H7 (cell line): ENCODE results near the gene DBN1. TPM values are rescaled to one million over a fixed set of nuclear protein-coding genes. Genes with fewer than 3 reads are reported as not detected.

Source experiments
- DNase-seq: peaks from one replicate; pipeline ENCODE4 v3.0.0; 2012
- H3K27me3 ChIP-seq: 2 replicates; pipeline ENCODE4 v1.6.0; 2011; ENCODE audit warnings: mild to moderate bottlenecking, low read length; ENCODE audit not compliant: control insufficient read depth, insufficient read depth
- H3K36me3 ChIP-seq: replicated peaks from 2 replicates; pipeline ENCODE4 v1.5.1; 2011; ENCODE audit warnings: low read length; ENCODE audit not compliant: control insufficient read depth, insufficient read depth
- H3K4me3 ChIP-seq: 2 replicates; pipeline ENCODE4 v1.5.1; 2011; ENCODE audit warnings: low read depth, mild to moderate bottlenecking, control low read depth, low read length, moderate library complexity; ENCODE audit not compliant: insufficient read depth
- total RNA-seq: library from RNA; depleted of rRNA; stranded (reverse); fragments of >200 nt; shearing (Covaris generic); gene quantifications from 2 replicates; pipeline ENCODE4 v1.2.3, GENCODE V29; 2014

DBN1 gene
- total RNA-seq, 1 experiment from 2014 or later = 216 TPM

DNA sequence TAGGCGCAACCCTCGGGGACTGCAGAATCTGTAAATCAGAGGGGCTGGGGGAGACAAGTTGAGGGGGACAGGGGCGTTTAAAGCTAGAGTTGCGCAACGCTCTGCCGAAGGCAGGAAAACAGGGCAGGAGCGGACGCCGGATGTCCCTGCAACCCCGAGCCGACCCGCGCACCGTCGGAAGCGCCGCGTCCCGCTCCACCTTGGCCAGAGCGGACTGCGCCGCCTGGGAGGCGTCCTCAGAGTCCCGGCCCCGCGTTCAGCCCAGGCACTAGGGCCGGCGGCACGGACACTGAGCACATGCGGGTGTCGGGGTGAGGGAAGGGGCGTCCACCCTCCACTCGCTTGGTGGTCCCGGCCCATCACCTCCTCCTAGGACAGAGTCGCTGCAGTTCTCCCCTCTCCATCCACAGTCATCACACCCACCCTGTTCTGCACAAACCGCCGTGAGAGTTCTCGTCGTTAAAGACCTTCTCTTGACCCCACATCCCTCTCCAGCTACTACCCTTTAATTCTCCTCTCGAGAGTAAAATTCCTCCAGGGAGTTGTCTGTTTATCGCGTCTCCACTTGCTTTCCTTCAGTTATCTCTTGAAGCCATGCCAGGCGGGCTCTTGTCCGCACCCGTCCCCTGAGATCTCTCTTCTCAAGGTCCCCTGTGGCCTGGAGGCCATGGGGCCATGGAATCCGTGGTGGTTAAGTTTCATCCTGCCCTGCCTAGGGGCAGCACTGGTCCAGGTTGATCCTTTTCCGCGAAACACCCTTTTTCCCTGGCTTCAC is 24.8 kb upstream of the DBN1 start:
- peak; percentile 84 for DNase-seq
- H3K36me3 ChIP-seq = peaks cover 10% of the 10 kb centered on the region
- H3K4me3 ChIP-seq = peak overlapping the region; percentile 57
- peaks cover 11% of the 10 kb centered on the region for H3K27me3 ChIP-seq

DNA sequence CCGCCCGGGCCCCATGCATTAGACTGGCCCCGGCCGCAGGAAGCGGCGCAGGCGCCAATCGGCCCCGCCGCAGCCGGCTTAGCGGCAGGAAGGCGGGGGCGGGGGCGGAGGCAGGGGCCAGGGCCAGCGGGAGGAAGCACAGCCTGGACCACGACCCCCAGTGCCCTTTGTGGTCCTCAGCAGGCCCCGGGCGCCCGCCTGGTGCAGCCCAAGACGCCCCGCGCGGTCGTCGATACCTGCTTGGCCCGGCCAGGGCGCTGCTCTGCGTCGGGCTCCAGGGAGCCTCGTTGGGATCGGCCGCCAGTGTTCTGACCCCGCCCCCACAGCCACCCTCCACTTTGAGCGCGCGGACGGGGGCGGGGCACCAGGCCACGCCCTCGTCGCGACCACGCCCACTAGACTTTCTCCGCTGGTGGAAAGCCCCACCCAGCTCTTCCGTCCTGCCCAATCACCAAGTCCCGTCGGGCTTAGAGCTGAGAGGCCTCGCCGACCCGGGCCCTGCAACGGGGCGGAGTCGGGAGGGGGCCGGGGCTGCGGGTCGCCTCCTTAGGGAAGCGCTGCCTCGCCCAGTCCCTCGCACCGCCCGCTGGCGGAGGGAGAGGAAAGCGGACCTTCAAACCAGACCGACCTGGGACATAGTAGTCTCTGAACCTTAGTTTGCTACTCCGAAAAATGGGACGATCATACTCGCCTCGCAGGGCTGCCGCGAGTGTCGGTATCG is 24.0 kb upstream of the DBN1 start, which contains the start of gene PDLIM7:
Gene PDLIM7 (minus strand): TSS at position 313 of the 721 bp plus-strand sequence. CDS start 1,092 bp downstream, outside the sequence.
- DNase-seq = peak; percentile 100
- Histone ChIP-seq H3K4me3 (peak within 1 kb of the TSS; percentile 87), H3K36me3 (peaks cover 13% of the 10 kb centered on the region), H3K27me3 (peaks cover 11% of the 10 kb centered on the region)

DNA sequence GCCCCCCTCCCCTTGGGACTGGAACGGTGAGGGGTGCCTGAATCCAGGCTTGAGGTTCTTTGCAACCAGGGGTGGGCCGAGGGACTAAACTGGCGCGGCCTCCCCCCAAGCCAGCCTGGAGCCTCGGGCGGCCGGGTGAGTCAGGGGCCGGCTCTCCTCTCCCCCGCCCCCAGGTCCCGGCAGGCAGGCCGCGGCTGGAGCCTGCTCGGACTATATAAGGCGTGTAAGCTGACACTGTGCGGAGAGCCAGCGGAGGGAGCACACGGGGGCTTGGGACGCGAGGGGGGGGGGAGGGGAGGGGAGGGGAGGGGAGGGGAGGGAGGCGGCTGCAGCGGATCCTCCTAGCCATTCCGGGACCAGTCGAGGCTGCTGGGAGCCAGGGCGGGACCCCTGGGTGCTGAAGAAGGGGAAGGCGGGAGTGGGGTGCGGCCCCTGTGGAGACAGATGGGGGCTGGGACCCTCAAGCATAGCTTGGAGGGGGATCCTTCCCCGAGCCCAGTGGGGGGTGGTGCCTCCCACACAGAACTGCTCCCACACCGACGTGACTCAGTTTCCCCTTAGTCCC is 23.4 kb upstream of the DBN1 start:
- Histone ChIP-seq H3K4me3 (peak overlapping the region; percentile 87), H3K27me3 (peaks cover 11% of the 10 kb centered on the region), H3K36me3 (peaks cover 13% of the 10 kb centered on the region)
- peak; percentile 98 for DNase-seq

DNA sequence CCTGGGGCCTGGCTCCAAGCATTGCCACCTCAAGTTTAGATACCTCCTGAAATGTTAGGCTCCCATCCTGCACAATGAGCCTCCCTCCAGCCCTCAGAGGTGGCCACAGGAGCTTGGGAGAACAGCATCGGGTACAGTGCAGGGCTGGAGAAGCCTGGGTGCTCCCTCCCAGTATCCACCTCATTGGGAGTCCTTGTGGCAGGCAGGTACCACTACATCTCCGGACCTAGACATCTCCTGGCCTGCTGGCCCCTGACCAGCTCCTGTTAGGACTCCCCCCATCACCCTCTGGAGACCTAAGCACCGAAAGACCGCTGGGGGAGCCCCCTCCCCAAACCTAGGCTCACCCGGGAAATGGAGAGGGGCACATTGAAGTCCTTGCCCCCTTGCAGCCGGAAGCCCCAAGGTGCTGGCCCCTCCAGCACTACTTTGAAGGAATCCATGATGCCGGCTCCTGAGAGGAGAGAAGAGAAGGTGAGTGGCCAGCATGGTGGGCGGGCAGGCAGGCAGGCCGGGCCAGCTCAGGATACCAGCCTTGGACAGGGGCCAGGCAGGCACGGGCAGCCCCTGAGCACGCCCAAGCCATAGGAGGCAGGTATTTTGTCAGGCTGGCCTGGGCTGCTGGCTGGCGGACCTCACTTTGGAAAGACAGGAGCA is 22.8 kb upstream of the DBN1 start:
- Histone ChIP-seq H3K27me3 (peaks cover 11% of the 10 kb centered on the region), H3K36me3 (peaks cover 13% of the 10 kb centered on the region), H3K4me3 (peak overlapping the region; percentile 61)
- DNase-seq = peak; percentile 78

DNA sequence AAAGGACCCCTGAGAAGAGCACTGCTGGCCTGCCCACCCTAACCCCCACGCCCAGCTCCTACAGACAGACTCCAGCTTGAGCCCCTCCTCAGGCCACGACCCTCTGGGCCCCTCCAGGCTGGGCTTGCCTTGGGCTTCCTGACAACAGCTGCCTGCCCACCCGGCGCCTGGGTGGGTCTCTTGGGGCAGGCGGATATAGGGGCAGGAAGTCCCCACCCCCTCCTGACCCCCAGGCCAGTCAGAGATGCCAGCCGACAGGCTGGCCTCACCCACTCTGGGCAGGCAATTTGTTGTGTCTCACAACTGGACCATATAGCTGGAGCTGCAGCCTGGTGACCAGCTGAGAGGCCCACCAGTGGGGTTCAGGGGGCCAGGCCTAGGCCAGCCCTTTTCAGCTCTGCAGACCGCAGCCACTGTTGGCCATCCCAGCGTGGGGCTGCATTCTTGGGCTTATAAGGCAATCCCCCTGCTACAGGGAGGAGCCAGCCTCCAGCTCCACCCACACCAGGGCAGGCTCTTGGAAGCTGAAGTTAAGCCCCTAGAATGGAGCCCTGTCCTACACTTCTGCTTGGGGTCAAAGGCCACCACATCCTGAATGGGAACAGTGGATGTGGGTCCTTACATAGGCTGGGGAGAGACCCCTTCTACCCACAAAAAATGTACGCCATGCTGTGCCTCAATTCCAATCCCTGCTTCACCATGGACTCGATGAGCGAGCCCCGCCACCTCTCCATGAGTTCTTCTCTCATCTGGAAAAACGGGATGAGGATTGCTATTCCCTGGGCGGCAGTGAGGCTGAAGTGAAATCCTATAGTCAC is 22.0 kb upstream of the DBN1 start:
- peaks cover 11% of the 10 kb centered on the region for H3K27me3 ChIP-seq
- H3K4me3 ChIP-seq = peak overlapping the region; percentile 61; the same call in 1 of the 2 replicates
- DNase-seq = peak; percentile 91

DNA sequence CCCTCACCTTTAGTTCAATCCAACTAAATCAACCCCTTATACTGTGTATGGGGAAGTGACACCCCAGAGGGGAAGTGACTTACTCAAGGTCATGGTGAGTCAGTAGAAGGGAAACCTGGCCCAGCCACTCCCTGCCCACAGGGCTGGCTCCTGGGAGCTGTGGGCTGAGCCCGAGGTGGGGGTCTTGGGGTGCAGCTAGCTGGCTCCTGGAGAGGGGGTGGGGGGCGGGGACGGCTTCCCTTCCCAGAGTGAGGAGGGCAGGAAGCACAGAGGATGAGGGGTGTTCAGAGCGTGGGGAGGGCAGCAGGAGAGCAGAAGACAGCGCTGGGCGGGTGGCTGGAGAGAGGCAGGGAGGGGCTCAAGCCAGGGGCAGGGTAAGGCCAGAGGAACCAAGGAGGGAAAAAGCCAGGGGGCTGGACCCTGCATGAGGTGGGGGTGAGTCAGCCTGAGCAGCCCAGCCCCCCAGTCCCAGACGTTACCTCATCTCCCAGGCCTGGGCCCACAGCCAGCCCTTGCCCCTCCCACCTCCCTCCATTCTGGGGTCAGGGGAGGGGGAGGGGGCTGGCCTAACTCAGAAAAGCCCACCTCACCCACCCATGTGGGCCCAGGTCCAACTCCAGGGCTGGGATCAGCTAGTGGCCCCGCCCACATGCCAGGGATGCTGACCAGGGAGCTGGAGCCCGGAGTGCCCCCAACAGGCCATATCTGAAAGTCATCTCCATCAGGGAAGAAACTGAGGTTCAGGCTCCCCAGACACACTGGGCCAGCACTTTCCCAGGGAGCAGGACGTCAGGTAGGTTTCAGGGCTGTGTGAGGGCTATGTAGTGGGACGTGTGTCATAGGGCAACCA is 21.1 kb upstream of the DBN1 start:
- Histone ChIP-seq H3K4me3 (no peak overlapping the region), H3K27me3 (peaks cover 11% of the 10 kb centered on the region), H3K36me3 (peaks cover 24% of the 10 kb centered on the region)
- DNase-seq = peak; percentile 81

More for the DNA sequence above, 22.0 kb upstream of the DBN1 start:
- H3K36me3 ChIP-seq = peaks cover 18% of the 10 kb centered on the region

DNA sequence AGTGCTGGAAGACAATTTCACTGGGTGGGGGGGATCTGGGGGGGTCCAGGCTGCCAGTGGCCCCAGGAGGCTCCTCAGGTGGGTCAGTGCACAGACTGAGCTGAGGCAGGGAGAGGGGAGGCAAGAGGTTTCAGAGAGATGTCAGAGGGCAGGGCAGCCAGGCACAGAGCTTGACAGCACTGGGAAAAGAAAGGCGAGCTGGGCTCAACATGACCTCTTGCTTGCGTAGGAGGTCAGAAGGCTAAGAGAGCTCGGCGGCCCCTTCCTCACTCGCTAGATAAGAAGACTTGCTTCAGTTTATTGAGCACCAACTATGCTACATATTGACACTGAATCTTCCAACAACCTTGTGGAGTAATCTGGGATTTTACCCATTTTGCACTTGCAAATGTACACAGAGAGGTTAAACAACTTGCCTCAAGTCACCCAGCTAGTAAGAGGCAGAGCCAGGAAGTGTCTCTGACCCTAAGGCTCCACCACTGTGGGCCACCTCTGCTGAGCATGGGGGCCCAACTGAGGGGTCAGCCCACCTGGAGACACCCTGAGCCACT is 20.4 kb upstream of the DBN1 start:
- Histone ChIP-seq H3K4me3 (no peak overlapping the region), H3K36me3 (peaks cover 29% of the 10 kb centered on the region)
- DNase-seq = no peak

DNA sequence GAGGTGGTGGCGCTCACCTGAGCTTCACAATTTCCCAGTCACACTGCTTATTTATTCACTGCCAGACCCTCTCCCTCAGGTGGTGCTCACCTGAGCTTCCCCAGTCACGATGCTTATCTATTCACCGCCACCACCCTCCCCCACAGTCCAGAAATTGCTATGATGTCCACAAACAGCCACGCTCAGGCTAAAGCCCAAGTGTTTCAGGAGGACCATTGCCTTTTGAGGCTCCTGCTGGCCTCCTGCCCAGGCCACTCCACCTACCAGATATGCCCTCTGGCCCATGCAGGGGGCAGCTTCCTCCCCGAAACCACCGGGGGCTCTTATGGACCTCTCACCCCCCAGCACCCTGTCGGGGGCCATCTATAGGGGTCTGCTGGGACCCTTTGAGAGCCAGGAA is 19.4 kb upstream of the DBN1 start:
- DNase-seq = no peak

More for the DNA sequence above, 20.4 kb upstream of the DBN1 start:
- H3K27me3 ChIP-seq = peaks cover 10% of the 10 kb centered on the region

DNA sequence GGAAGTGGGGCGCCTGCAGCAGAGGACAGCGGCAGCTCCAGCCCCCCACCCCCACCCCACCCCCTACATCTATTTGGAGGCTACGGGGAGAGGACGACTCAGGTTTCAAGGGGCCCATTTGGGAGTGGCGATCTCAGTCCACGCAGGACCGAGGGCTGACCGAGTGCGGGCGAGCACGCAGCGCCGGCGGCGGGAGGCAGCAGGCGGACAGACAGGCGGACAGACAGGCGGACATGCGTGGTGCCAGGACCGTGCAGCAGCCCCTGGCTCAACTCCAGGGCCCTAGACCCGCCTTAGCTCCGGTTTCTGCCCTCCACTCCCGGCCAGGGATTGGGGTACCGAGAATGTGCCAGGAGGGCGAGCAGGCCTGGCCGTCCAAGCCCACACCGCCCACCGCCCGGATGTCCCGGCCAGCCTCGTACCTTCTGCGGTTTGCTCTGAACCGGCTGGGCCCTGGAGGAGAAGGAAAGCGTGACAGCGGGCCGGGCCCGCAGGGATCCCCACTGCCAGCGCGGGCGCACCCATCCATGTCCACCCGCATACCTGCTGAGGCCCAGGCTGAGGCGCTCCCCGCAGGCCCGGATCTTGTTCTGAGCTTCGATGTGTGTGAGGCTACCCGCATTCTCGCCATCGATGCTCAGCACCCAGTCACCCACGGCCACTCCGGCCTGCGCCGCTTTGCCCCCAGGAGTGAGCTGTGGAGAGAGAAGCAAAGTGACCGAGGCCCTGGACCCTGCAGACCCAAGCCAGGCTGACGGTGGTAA is 18.7 kb upstream of the DBN1 start:
- peaks cover 43% of the 10 kb centered on the region for H3K36me3 ChIP-seq
- H3K4me3 ChIP-seq = no peak overlapping the region
- H3K27me3 ChIP-seq = no peaks in the 10 kb centered on the region
- peak; percentile 78 for DNase-seq

More for the DNA sequence above, 19.4 kb upstream of the DBN1 start:
- Histone ChIP-seq H3K36me3 (peaks cover 36% of the 10 kb centered on the region), H3K27me3 (no peaks in the 10 kb centered on the region), H3K4me3 (no peak overlapping the region)

DNA sequence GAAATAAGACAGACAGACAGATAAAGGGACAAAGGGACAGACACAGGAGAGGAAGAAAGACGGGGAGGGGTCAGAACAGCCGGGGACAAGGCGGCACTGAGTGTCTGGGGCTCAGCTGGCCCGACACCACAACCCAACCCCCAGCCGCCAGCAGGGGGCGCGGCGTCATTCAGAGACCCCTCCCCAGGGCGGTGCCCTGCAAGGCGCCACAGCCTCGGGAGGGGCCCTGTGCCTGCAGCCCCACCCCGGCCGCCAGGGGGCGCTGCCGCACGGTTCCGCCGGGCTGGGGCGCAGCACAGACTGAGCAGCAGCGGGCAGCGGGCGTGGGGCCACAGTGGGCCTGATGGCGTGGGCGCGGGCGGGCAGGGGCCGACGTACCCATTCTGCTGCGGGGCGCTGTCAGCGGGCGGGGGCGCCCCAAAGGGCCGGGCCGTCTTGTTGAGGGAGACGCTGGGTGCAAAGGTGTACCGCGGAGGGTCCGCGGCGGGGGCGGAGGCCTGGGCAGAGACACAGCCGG is 18.1 kb upstream of the DBN1 start:
- DNase-seq = peak; percentile 100
- Histone ChIP-seq H3K4me3 (no peak overlapping the region), H3K27me3 (no peaks in the 10 kb centered on the region), H3K36me3 (peaks cover 44% of the 10 kb centered on the region)

DNA sequence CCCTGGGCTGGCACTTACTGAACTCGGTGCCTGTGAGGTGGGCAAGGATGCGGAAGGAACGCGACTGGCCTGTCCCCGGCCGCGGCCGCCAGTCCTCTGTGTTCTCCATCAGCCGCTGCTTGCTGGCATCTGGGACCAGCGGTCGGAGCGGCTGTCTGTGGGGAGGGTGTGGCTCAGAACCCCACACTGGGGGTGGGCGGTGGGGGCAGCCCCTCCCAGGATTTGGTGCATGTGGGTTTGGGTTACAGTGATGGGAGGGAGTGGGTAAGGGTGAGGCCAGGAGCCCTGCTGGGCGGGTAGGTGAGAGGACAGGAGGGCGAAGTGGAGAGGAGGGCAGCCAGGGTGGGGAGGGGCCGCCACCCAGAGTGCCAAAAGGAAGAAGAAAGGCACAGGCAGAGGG is 17.6 kb upstream of the DBN1 start:
- H3K36me3 ChIP-seq = peaks cover 48% of the 10 kb centered on the region

DNA sequence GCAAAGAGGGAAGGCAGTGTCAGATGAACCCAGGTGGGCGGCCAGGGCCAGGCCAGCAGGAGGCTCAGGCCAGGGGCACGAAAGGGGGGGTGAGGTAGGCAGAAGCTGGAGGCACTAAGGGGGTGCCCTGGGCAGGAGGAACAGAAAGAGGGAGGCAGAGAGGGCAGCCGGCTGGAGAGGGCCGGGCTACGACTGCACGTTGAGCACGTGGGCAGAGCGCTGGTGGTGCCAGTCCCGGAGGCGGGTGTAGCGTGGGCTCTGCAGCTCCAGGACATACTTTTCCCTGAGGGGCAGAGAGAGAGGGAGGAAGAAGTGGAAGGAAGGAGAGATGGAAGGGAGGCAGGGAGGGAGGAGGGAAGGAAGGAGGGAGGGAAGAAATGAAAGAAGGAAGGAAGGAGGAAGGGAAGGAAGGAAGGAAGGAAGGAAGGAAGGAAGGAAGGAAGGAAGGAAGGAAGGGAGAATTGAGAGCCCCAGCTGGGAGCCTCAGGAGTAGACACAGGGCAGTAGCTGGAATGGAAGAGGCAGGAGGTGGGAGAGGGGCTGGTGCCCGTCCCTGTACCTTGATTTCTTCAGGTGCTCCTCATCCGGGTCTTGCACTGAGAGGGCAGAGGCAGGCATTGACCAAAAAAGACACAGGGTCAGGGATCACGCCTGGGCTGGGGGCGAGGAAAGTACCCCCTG is 17.0 kb upstream of the DBN1 start:
- no peak for DNase-seq
- Histone ChIP-seq H3K4me3 (no peak overlapping the region), H3K27me3 (no peaks in the 10 kb centered on the region), H3K36me3 (peaks cover 48% of the 10 kb centered on the region)

More for the DNA sequence above, 17.6 kb upstream of the DBN1 start:
- no peaks in the 10 kb centered on the region for H3K27me3 ChIP-seq
- DNase-seq = peak; percentile 76
- H3K4me3 ChIP-seq = no peak overlapping the region
